Skin epidermis (tissue), 12 donors: Measurements from ENCODE around the gene SETDB1.

ENCODE experiments used
- H3K27ac ChIP-seq, 21 experiments: fragments of 200-600 bp; sonication (generic) in 11 of 21; one replicate each; pipeline ENCODE4 v1.5.0; 2020; ENCODE audit warnings: mild to moderate bottlenecking in 3 of 21, inconsistent platforms in 2 of 21, moderate library complexity in 2 of 21
- H3K4me3 ChIP-seq, 7 experiments: fragments of 200-600 bp; sonication (generic) in 2 of 7; one replicate each; pipeline ENCODE4 v1.5.0; 2020; ENCODE audit warnings: inconsistent platforms in 2 of 7, mild to moderate bottlenecking in 2 of 7, moderate library complexity in 1 of 7

SETDB1 gene

GRCh38 chr1:150973258-150973835, 47.2 kb downstream of the SETDB1 start:
- Histone ChIP-seq H3K27ac (peak overlapping the region in 20 of 21 experiments; percentile 86 to 99 (median 92)), H3K4me3 (peak overlapping the region; percentile 52 to 89 (median 79))

- Histone ChIP-seq H3K4me3 (peak overlapping the region; percentile 52 to 89 (median 79)), H3K27ac (peak overlapping the region; percentile 86 to 99 (median 92))
Measured at GRCh38 chr1:150973836-150974579, 47.8 kb downstream of the SETDB1 start.

GRCh38 chr1:150974580-150975478, 48.7 kb downstream of the SETDB1 start, which contains the start of gene CERS2:
CERS2 (minus strand) TSS chr1:150974835; CDS start chr1:150969090, 5,745 bp downstream.
- Histone ChIP-seq H3K27ac (peak within 1 kb of the TSS; percentile 86 to 99 (median 92)), H3K4me3 (peak within 1 kb of the TSS; percentile 52 to 89 (median 79))

- H3K27ac ChIP-seq, result peak overlapping the region in 14 of 21 experiments; percentile 3 to 83 (median 56)
- no peak overlapping the region for H3K4me3 ChIP-seq
Measured at GRCh38 chr1:150976401-150976821, 50.2 kb downstream of the SETDB1 start.

- peak overlapping the region in 1 of 7 experiments; percentile 1 for H3K4me3 ChIP-seq
- H3K27ac ChIP-seq, result peak overlapping the region in 20 of 21 experiments; percentile 1 to 83 (median 62)
Measured at GRCh38 chr1:150976879-150977694, 50.9 kb downstream of the SETDB1 start.

GRCh38 chr1:150979092-150980056, 53.2 kb downstream of the SETDB1 start:
- peak overlapping the region in 1 of 7 experiments; percentile 6 for H3K4me3 ChIP-seq
- H3K27ac ChIP-seq, result peak overlapping the region in 17 of 21 experiments; percentile 2 to 83 (median 50)

GRCh38 chr1:150981177-150981804, 55.1 kb downstream of the SETDB1 start:
- Histone ChIP-seq H3K4me3 (no peak overlapping the region), H3K27ac (peak overlapping the region in 1 of 21 experiments; percentile 33)

- H3K27ac ChIP-seq, result peak within 1 kb of the TSS in 2 of 21 experiments; percentile 9 to 33
Measured at GRCh38 chr1:150981805-150982712, 55.9 kb downstream of the SETDB1 start, which contains the start of gene ANXA9. ANXA9 (plus strand) TSS chr1:150982292; CDS start chr1:150983106, 814 bp downstream.

GRCh38 chr1:150985179-150985825, 59.1 kb downstream of the SETDB1 start:
- H3K27ac ChIP-seq, result no peak overlapping the region
- H3K4me3 ChIP-seq, result no peak overlapping the region

More at GRCh38 chr1:150981805-150982712, 55.9 kb downstream of the SETDB1 start, which contains the start of gene ANXA9:
- H3K4me3 ChIP-seq, result no peak within 1 kb of the TSS

GRCh38 chr1:150987924-150988323, 61.8 kb downstream of the SETDB1 start:
- Histone ChIP-seq H3K4me3 (no peak overlapping the region), H3K27ac (no peak overlapping the region)

GRCh38 chr1:150992626-150993025, 66.5 kb downstream of the SETDB1 start:
- Histone ChIP-seq H3K4me3 (no peak overlapping the region), H3K27ac (no peak overlapping the region)

- peak overlapping the region in 1 of 21 experiments; percentile 4 for H3K27ac ChIP-seq
- no peak overlapping the region for H3K4me3 ChIP-seq
Measured at GRCh38 chr1:150994248-150994647, 68.1 kb downstream of the SETDB1 start.

- Histone ChIP-seq H3K4me3 (no peak overlapping the region), H3K27ac (peak overlapping the region in 8 of 21 experiments; percentile 0 to 53 (median 34))
Measured at GRCh38 chr1:150995460-150995859, 69.3 kb downstream of the SETDB1 start.

GRCh38 chr1:150995896-150996295, 69.7 kb downstream of the SETDB1 start:
- Histone ChIP-seq H3K27ac (peak overlapping the region in 7 of 21 experiments; percentile 0 to 53 (median 29)), H3K4me3 (no peak overlapping the region)

- no peak overlapping the region for H3K4me3 ChIP-seq
- H3K27ac ChIP-seq, result no peak overlapping the region
Measured at GRCh38 chr1:150997126-150997872, 71.1 kb downstream of the SETDB1 start.
